B cell (primary cell): Measurements from ENCODE around the gene TMEM273. TPM values are rescaled to one million over a fixed set of nuclear protein-coding genes. Genes with fewer than 3 reads are reported as not detected.

Source experiments
- ATAC-seq: fragments of 200-7000 bp; cut with Tn5 transposase; one replicate; pipeline ENCODE4 v1.10.0; 2021; ENCODE audit warnings: low read depth, mild to moderate bottlenecking, moderate number of reproducible peaks, moderate library complexity
- CTCF ChIA-PET: fragments of 350-600 bp; sonication (Branson Sonifier 250); formaldehyde crosslinking; loops from one replicate; lab custom pipeline; 2021; ENCODE audit warnings: antibody characterized with exemption, inconsistent platforms; lab: Charles Lee
- POLR2A ChIA-PET: fragments of 350-600 bp; sonication (Branson Sonifier 250); formaldehyde crosslinking; loops from one replicate; lab custom pipeline; 2021; ENCODE audit warnings: antibody characterized with exemption; lab: Charles Lee
- DNase-seq: peaks from one replicate; pipeline ENCODE4 v3.0.0; 2013
- H2AFZ ChIP-seq: 2 replicates; pipeline ENCODE4 v1.6.1; 2012; ENCODE audit warnings: mild to moderate bottlenecking, low read depth, low read length; ENCODE audit not compliant: insufficient read depth, poor library complexity, severe bottlenecking
- H3K27ac ChIP-seq, 2 donors: 1 replicate in 1 of 2; 2 replicates in 1 of 2; pipeline ENCODE4 v1.5.1; 2012 to 2013; ENCODE audit warnings: low read length in 2 of 2, mild to moderate bottlenecking in 2 of 2, moderate library complexity in 1 of 2
- H3K27me3 ChIP-seq, 4 experiments: fragments of 200-600 bp in 1 of 4; sonication (generic) in 1 of 4; replicated peaks in 1 of 4; 1 replicate in 2 of 4; 2 replicates in 2 of 4; pipeline versions ENCODE4 v1.6.1 to v1.7.0; 2013 to 2016; ENCODE audit warnings: low read length in 3 of 4, mild to moderate bottlenecking in 2 of 4, mixed read lengths in 1 of 4, moderate library complexity in 1 of 4; ENCODE audit not compliant: insufficient read depth in 4 of 4, control insufficient read depth in 3 of 4; ENCODE audit errors: control extremely low read depth in 1 of 4
- H3K36me3 ChIP-seq, 2 experiments: replicated peaks in 1 of 2; 1 replicate in 1 of 2; 2 replicates in 1 of 2; pipeline versions ENCODE4 v1.6.1 to v1.7.1; 2013; ENCODE audit warnings: low read length in 1 of 2; ENCODE audit not compliant: insufficient read depth in 2 of 2, control insufficient read depth in 1 of 2; ENCODE audit errors: control extremely low read depth in 1 of 2, extremely low read depth in 1 of 2
- H3K4me1 ChIP-seq, 2 donors: fragments of 200-600 bp in 1 of 2; sonication (generic) in 1 of 2; 1 replicate in 1 of 2; 2 replicates in 1 of 2; pipeline versions ENCODE4 v1.5.1 to v1.6.1; 2013 to 2017; ENCODE audit warnings: low read length in 2 of 2; ENCODE audit not compliant: control insufficient read depth in 2 of 2, insufficient read depth in 2 of 2
- H3K4me2 ChIP-seq: replicated peaks from 2 replicates; pipeline ENCODE3; 2012; ENCODE audit warnings: mild to moderate bottlenecking, low read depth, low read length; ENCODE audit not compliant: poor library complexity, severe bottlenecking
- H3K4me3 ChIP-seq, 5 experiments: fragments of 200-600 bp in 1 of 5; sonication (generic) in 1 of 5; 1 replicate in 3 of 5; 2 replicates in 2 of 5; pipeline versions ENCODE4 v1.5.1 to v1.7.0; 2011 to 2016; ENCODE audit warnings: low read length in 4 of 5, mild to moderate bottlenecking in 4 of 5, low read depth in 2 of 5, control low read depth in 1 of 5, moderate library complexity in 1 of 5; ENCODE audit not compliant: insufficient read depth in 1 of 5; ENCODE audit errors: control extremely low read depth in 1 of 5, extremely low read depth in 1 of 5
- H3K79me2 ChIP-seq: fragments of 200-600 bp; sonication (generic); one replicate; pipeline ENCODE4 v1.6.0; 2016; ENCODE audit warnings: low read length; ENCODE audit not compliant: control insufficient read depth, insufficient read depth
- H3K9ac ChIP-seq: fragments of 200-600 bp; sonication (generic); 2 replicates; pipeline ENCODE4 v1.6.1; 2017; ENCODE audit warnings: mild to moderate bottlenecking, low read length, moderate library complexity
- H3K9me3 ChIP-seq, 3 donors: one replicate each; pipeline versions ENCODE4 v1.6.1 to v1.7.1; 2013; ENCODE audit warnings: low read length in 2 of 3; ENCODE audit not compliant: control insufficient read depth in 2 of 3, insufficient read depth in 1 of 3; ENCODE audit errors: control extremely low read depth in 1 of 3
- H4K20me1 ChIP-seq: 2 replicates; pipeline ENCODE4 v1.6.0; 2012; ENCODE audit warnings: mild to moderate bottlenecking, low read length; ENCODE audit not compliant: insufficient read depth, control insufficient read depth, poor library complexity, severe bottlenecking
- H3K27ac Mint-ChIP-seq: one replicate; pipeline ENCODE4 v1.8.0; 2021; ENCODE audit warnings: mixed read lengths
- H3K27me3 Mint-ChIP-seq: one replicate; pipeline ENCODE4 v1.8.0; 2021; ENCODE audit warnings: mixed read lengths
- H3K4me1 Mint-ChIP-seq: one replicate; pipeline ENCODE4 v1.8.0; 2021; ENCODE audit warnings: mixed read lengths
- H3K4me3 Mint-ChIP-seq: one replicate; pipeline ENCODE4 v1.8.0; 2021; ENCODE audit warnings: mixed read lengths
- H3K9me3 Mint-ChIP-seq: one replicate; pipeline ENCODE4 v1.8.0; 2022; ENCODE audit warnings: mixed read lengths; ENCODE audit not compliant: insufficient read depth
- CTCF ChIP-seq: fragments of 200-600 bp; IDR thresholded peaks from one replicate; pipeline ENCODE4 v1.8.0; 2022; ENCODE audit warnings: antibody characterized with exemption, mild to moderate bottlenecking
- EZH2 ChIP-seq: IDR thresholded peaks from 2 replicates; pipeline ENCODE4 v1.6.1; 2012; ENCODE audit warnings: borderline replicate concordance, low read depth, mild to moderate bottlenecking, moderate library complexity, low read length; ENCODE audit not compliant: insufficient read depth, poor library complexity, severe bottlenecking
- WGBS: methylation state at CpG from one replicate; pipeline ENCODE4 v1.1.5; 2013; ENCODE audit warnings: missing lambda C conversion rate; ENCODE audit not compliant: insufficient coverage; 5-methylcytosine and 5-hydroxymethylcytosine counted together
- intact Hi-C: fragments of 100-400 bp; cut with micrococcal nuclease; formaldehyde crosslinking; loops from one replicate; pipeline ENCODE4 v1.10.0; 2022
- polyA plus RNA-seq: library from polyadenylated mRNA; depleted of rRNA; stranded (reverse); fragments of >200 nt; gene quantifications from 2 replicates; pipeline ENCODE4 v1.2.3, GENCODE V29; 2012
- total RNA-seq, 2 donors: library from RNA; stranded (reverse); fragments of 120-200 nt in 1 of 2; gene quantifications; 1 replicate in 1 of 2; 2 replicates in 1 of 2; pipeline versions ENCODE4 v1.2.3 to v1.2.4, GENCODE V29; 2013 to 2022

TMEM273 gene
- total and polyA plus RNA-seq, 2 donors (not counting 1 experiment from before 2014, with no cell fraction given), result 36.0 to 36.4 TPM

DNA sequence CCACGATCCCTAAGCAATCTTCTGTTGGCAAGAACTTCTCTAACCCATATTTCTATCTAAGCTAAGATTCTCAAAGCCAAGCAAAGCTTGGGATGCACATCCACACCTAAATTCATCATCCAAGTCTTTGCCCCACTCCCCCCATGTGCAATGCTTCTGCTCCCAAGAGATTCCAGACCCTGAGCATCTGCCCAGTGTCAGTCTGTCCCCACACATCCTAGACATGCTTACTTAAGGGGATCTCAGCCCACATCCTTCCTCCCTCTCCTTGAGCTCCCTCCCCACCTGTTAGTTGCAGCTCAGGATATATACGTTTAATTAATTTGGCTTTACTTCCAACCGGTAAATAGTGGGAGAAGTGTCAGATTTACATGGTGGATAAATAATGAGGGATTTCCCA lies 17.0 kb upstream of the TMEM273 start:
- no peaks in the 10 kb centered on the region for H3K4me1 ChIP-seq
- peaks cover 6% of the 10 kb centered on the region for H3K27me3 Mint-ChIP-seq
- no peaks in the 10 kb centered on the region for H4K20me1 ChIP-seq
- no peak overlapping the region for H3K27ac Mint-ChIP-seq
- no peak overlapping the region for H3K4me3 ChIP-seq
- no peak overlapping the region for H3K9ac ChIP-seq
- no peak overlapping the region for H2AFZ ChIP-seq
- no peak for ATAC-seq
- no peaks in the 10 kb centered on the region for H3K79me2 ChIP-seq
- H3K27me3 ChIP-seq, result peaks cover 0 to 5% (median 2%) of the 10 kb centered on the region in 4 experiments
- ChIA-PET CTCF (no interaction called here), POLR2A (no interaction called here)
- intact Hi-C loops, result no loop called here
- no peak overlapping the region for H3K27ac ChIP-seq
- H3K9me3 Mint-ChIP-seq, result no peaks in the 10 kb centered on the region
- no peak overlapping the region for H3K4me3 Mint-ChIP-seq
- no peak for DNase-seq
- no peaks in the 10 kb centered on the region for H3K36me3 ChIP-seq
- peaks cover 3% of the 10 kb centered on the region for H3K4me1 Mint-ChIP-seq
- TF ChIP-seq EZH2, result no peak
- no peak for TF ChIP-seq CTCF
- H3K9me3 ChIP-seq, result peaks cover 0 to 4% (median 0%) of the 10 kb centered on the region in 3 donors
- WGBS, result 100% methylated on average over 1 of the region's 3 CpGs
- no peak overlapping the region for H3K4me2 ChIP-seq

GRCh38 chr10:49204119-49204518 lies 15.9 kb upstream of the TMEM273 start:
- TF ChIP-seq CTCF (no peak), EZH2 (no peak)
- Histone ChIP-seq H3K79me2 (no peaks in the 10 kb centered on the region), H3K27me3 (peaks cover 0 to 5% (median 2%) of the 10 kb centered on the region in 4 experiments), H3K9ac (no peak overlapping the region), H3K36me3 (no peaks in the 10 kb centered on the region), H3K9me3 (peaks cover 0 to 4% (median 0%) of the 10 kb centered on the region in 3 donors), H3K4me1 (no peaks in the 10 kb centered on the region), H4K20me1 (no peaks in the 10 kb centered on the region), H3K4me3 (no peak overlapping the region), H3K27ac (no peak overlapping the region), H2AFZ (no peak overlapping the region), H3K4me2 (no peak overlapping the region)
- no peak overlapping the region for H3K27ac Mint-ChIP-seq
- H3K9me3 Mint-ChIP-seq, result no peaks in the 10 kb centered on the region
- POLR2A ChIA-PET, result no interaction called here
- ATAC-seq (no peak), DNase-seq (no peak)
- WGBS, result no CpG with 5 or more reads among the region's 1 CpG
- H3K4me3 Mint-ChIP-seq, result no peak overlapping the region
- peaks cover 3% of the 10 kb centered on the region for H3K4me1 Mint-ChIP-seq
- intact Hi-C loops, result no loop called here
- CTCF ChIA-PET, result no interaction called here
- peaks cover 6% of the 10 kb centered on the region for H3K27me3 Mint-ChIP-seq
